Dermis blood vessel endothelial cell (primary cell): ENCODE measurements around the gene CDC6. TPM values are rescaled to one million over a fixed set of nuclear protein-coding genes. Genes with fewer than 3 reads are reported as not detected.
A peak's percentile ranks its signal among the peaks of the same experiment; 100 is the strongest.

Experiments used
- DNase-seq: peaks from one replicate; pipeline ENCODE4 v3.0.0; 2010
- total RNA-seq: library from RNA; depleted of rRNA; stranded (reverse); fragments of >200 nt; gene quantifications from 2 replicates; pipeline ENCODE4 v1.2.3, GENCODE V29; 2014

CDC6 gene
- total RNA-seq, 1 donor from 2014 or later: 16.8 TPM

- DNase-seq: peak; percentile 77
Measured at GRCh38 chr17:40341808-40342503, 54.3 kb downstream of the CDC6 start.

GRCh38 chr17:40342504-40343218, 55.0 kb downstream of the CDC6 start:
- peak; percentile 34 for DNase-seq

DNA sequence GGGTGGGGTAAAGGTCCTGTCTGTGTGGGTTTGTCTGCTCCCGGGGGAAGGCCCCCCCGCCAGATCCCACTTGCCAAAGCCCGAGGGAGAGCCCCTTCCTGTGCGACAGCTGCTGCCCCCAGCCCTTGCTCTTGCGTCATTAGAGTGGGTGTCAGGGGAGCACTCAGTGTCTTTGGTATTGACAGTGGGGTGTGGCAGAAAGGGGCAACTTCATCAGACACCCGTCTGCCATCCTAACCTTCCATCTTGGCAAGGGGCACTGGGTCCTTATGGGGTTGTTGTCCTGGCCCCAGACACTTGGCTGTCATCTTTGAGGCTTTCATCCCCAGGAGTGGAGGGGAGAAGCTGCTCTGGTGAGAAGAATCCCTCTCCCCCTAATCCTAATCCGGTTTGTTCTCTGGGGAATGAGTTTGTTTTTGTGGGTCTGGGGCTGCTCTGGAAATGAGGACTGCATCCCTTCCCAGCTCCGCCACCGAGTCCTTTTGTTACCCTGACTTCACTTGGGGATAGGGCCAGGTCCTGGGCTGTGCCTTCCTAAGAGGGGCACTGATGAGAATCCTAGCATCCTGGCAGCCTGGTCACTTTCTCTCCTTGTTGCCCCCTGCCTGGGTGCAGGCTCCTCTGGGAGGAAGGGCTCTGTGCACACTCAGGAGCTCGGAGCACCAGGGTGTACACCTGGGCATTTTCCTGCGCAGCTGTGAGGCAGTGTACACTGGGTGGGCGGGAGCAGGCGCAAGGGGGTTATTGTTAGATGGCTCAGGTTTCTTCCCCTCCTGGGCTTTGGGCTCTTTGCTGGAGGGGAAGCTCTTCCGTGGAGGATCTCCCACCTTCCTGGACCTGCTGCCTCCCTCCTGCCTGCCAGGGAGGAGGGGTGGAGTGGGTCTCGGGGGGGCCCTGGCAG, 55.8 kb downstream of the CDC6 start:
- DNase-seq: no peak

GRCh38 chr17:40344421-40345160, 56.9 kb downstream of the CDC6 start:
- DNase-seq: no peak

GRCh38 chr17:40345161-40345993, 57.7 kb downstream of the CDC6 start:
- peak; percentile 72 for DNase-seq

GRCh38 chr17:40345994-40346764, 58.5 kb downstream of the CDC6 start:
- peak; percentile 58 for DNase-seq

GRCh38 chr17:40346765-40347158, 59.1 kb downstream of the CDC6 start:
- DNase-seq: no peak

DNA sequence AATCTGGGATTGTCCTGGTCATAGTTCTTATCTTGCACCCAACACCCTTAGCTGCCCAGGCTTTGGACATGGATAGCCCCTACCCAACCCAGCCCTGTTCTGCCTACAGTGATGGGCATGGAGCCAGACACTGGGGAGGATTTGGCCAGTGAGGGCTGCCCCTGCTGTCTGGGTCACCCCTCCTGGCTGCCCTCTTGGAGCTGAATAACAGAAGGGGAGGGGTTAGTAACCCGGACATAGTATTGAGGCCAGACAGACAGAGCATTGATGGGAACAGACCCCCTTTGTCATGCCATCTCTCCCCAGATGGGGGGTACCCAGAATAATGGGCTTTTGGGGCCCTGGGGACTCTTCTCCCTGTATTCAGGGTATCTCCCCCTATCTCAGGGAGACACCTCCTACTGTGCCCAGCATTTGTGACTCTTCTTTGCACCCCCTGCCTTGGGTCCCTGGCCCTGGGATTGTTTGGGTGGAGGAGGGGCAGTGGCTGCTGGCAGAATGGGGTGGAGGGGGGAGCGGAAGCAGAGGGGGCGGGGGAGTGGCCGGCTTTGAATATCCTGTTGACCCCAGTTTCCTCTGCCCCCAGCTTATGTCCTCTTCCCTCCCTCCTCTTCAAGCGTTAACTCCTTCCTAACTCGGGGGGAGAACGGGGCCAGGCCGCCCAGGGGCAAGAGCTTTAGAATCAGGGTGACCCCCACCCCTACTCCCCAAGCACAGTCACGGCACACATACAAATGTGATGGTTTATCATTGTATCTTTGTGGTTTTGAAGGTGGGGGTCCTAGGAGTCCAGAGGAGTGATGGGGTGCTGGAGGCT, 59.8 kb downstream of the CDC6 start:
- DNase-seq: peak; percentile 39

GRCh38 chr17:40348136-40348504, 60.4 kb downstream of the CDC6 start:
- DNase-seq: peak; percentile 26

DNA sequence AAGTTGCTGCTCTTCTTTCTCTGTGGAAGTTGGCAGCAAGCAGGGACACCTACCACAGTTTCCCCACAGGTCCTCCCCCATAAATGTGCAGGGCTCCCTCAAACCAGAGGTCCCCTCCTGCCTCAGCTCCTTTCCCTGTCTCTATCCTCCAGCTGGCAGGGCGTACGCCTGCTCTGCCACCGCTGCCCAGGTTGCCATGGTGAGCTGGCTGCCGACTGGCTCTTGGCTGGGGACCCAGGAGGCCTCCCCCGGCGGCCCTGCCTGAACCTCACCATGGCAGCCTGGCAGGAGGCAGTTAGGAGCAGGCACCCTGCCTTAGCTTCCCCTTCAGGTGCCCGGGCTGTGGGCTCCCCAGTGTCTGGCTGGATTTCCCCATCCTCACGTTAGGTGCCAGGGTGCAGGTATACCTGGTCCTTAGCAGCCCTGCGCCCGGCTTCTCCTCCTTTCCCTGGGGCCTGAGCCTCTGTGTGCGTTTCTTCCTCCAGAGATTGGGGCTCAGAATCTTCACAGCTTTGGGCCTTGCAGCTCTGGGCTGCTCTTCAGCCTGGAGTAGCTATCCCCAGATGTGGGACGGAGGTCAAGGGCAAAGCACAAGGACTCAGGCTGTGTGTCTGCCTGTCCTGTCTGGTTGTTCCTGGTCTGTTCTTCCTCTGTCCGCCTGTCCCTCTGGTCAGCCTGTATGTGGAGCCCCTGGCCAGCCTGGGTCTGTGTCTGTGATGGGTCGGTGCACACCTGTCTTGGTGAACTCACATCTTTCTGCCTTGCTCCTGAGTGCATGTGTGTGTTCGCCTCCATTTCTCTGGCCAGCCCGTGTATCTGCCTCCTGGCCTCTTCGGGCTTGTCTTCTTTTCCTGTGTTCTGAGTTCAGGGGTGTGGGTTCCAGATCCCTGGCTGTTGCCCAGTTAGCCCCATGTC, 61.1 kb downstream of the CDC6 start:
- peak; percentile 32 for DNase-seq

- no peak for DNase-seq
Measured at GRCh38 chr17:40349477-40349894, 61.8 kb downstream of the CDC6 start.

GRCh38 chr17:40349895-40350688, 62.4 kb downstream of the CDC6 start:
- DNase-seq: peak; percentile 50

GRCh38 chr17:40350689-40351358, 63.1 kb downstream of the CDC6 start:
- no peak for DNase-seq

- no peak for DNase-seq
Measured at GRCh38 chr17:40351359-40352236, 63.9 kb downstream of the CDC6 start.

DNA sequence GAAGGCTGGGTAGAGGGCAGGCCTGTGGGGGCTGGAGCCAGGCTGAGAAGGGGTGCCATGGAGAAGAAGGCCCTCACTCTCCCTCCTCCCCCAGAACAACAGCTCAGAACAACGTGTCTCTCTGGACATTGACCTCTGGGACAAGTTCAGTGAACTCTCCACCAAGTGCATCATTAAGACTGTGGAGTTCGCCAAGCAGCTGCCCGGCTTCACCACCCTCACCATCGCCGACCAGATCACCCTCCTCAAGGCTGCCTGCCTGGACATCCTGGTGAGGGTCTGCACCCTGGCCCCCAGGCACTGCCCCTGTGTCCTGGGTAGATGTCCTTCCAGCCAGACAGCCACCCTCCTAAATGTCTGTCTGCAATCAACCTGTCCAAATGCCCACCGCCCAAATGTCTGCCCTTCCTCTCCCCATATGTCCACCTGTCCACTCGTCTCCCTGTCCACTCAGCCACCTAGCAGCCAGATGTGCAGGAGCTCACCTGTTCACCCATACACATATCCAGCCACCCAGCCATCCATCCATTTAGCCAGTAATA, 64.6 kb downstream of the CDC6 start:
- DNase-seq: no peak
